Embryonic facial prominence (tissue), 1 donor: ENCODE data around the gene KRT23.

Source experiments
- DNase-seq: peaks from one replicate; pipeline ENCODE4 v3.0.0-alpha.2; 2016; ENCODE audit errors: extremely low spot score

The KRT23 gene, protein sequence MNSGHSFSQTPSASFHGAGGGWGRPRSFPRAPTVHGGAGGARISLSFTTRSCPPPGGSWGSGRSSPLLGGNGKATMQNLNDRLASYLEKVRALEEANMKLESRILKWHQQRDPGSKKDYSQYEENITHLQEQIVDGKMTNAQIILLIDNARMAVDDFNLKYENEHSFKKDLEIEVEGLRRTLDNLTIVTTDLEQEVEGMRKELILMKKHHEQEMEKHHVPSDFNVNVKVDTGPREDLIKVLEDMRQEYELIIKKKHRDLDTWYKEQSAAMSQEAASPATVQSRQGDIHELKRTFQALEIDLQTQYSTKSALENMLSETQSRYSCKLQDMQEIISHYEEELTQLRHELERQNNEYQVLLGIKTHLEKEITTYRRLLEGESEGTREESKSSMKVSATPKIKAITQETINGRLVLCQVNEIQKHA

GRCh38 chr17:40937384-40937819 lies at the start of gene KRT23:
Gene KRT23, minus strand, starts transcription at chr17:40937646. Its CDS starts 1,043 bp downstream, at chr17:40936603.
- no peak for DNase-seq

DNA sequence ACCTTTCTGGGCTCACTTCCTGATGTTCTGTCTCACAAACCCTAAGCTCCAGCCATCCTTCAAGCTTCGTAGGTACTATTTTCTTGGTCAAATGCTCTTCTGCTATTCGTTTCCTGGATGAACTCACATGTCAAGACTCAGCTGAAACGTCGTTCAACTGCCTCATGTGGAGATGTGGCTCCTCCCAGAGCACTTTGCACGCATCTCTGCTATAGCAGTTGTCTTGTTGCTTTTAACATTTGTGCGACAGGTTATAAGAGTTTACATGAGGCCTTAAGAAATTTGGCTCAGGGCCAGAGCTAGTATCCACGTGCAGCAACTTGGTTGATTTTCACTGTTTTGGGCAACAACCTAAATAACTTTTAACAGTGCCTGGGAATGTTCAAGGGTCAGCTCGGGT lies 49.5 kb upstream of the KRT23 start:
- DNase-seq, result no peak

DNA sequence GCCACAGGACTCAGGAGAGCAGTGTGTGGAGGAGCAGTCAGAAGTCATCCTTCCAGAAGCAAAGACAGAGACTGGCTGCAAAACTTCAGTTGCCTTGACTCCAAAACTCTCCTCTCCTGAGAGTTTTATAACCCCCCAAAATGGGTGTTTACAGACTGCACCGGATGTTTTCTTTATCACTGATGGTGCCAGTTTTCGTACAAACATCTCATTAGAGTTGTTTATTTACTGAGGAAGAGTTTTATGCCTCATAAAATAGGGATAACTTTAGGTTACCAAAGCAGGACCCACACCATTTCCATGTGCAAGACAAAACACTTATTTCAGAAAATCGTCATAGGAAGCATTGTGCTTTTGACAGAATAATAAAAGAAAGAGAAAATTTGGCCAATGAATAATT lies 46.8 kb upstream of the KRT23 start, which contains the start of gene KRT40:
TSS of gene KRT40 (minus strand) at position 101 of the 400 bp plus-strand sequence. CDS start at position 48, 53 bp downstream.
- DNase-seq, result no peak

GRCh38 chr17:40981115-40981514 lies 43.7 kb upstream of the KRT23 start:
- DNase-seq, result no peak

GRCh38 chr17:40980596-40980995 lies 43.1 kb upstream of the KRT23 start:
- DNase-seq, result no peak

- no peak for DNase-seq
Observed at GRCh38 chr17:40980117-40980516, 42.7 kb upstream of the KRT23 start.

GRCh38 chr17:40978575-40979151 lies 41.2 kb upstream of the KRT23 start:
- no peak for DNase-seq

DNA sequence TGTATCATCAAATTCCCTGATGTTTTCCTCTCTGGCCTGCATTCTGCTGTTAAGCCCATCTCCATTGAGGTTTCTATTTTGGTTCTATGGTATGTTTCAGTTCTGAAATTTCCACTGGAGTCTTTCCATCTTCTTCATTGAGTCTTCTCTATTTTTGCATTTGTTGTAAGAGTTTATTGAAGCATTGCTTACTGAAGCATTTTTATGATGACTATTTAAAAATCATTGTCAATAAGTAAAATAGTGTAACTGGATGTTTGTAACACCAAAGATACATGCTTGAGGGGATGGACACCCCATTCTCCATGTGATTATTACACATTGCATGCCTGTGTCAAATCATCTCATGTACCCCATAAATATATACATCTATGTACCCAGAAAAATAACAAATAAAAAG lies 38.1 kb upstream of the KRT23 start:
- DNase-seq, result no peak

- no peak for DNase-seq
Observed at GRCh38 chr17:40974366-40974765, 36.9 kb upstream of the KRT23 start.

- DNase-seq, result no peak
Observed at GRCh38 chr17:40967582-40967981, 30.1 kb upstream of the KRT23 start.

DNA sequence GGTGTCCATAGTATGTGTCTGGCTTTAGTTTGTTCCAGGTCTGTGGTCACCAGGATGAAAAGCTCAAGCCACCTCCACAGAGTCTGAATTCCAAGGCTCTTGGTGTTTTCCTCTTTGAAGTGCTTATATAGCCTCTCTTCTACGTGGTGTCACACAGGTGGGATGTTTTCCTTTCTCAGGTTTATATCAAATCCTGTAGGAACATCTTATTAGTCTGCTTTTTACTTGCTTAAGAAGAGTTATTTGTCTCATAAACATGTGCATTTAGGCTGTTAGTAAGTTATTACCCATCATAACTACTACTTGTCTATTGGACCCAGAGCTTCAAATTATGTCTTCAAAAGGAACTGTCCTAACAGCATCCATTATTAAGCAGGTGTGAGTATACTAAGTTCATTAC lies 29.4 kb upstream of the KRT23 start, which contains the start of gene KRT39:
TSS of gene KRT39 (minus strand) at position 101 of the 400 bp plus-strand sequence. CDS start at position 9, 92 bp downstream.
- no peak for DNase-seq

DNA sequence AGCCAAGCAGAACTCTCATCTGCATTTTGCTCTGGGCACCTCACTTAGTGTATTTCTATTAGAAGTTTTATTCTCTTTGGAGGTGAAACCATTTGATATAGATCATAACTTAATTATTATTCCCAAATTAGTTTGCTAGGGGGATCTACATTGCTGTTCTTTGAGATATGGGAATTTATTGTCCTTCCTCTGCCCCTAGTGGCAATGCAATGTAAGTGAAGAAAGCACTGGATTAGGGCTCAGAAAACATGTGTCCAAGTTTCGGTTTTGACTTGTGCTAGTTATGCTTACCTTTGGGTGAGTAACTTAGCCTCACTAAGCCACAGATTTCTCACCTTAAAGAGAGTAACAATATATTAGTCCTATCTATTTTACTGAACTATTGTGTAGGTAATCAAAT lies 26.4 kb upstream of the KRT23 start:
- no peak for DNase-seq

GRCh38 chr17:40962059-40962561 lies 24.7 kb upstream of the KRT23 start:
- no peak for DNase-seq

DNA sequence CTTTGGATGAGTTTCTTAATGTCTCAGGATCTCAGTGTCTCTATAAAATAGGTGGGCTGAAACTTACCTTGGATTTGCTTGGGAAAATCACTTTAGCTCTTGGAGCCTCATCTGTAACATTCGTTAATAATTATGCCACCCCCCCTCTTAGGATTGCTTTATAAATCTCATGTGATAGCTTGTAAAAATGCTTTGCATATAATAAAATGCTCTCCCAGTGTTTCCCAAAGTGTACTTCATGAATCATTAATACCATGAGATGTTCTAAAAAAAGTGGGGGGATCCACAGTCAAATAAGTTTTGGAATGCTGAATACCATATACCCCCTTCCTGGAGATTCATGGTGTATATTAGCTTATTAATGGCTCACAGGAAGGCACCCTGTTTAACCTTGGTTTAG lies 24.1 kb upstream of the KRT23 start:
- DNase-seq, result no peak

DNA sequence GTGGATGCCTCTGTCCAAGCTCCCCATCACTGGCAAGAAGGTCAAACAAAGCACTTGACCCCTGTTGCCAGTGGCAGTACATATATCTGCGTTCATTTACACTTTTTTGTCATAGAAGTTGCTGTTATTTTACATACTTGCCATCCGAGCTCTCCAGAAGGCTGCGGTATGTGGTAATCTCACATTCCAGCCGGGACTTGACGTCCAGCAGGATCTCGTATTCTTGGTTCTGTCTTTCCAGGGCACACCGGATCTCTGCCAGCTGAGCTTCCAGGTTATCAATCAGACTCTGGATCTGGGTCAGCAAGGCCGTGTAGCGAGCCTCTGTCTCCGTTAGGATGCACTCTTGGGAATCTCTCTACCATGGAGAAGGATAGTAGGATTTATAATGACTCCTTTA lies 22.7 kb upstream of the KRT23 start:
- no peak for DNase-seq

- DNase-seq, result no peak
Observed at GRCh38 chr17:40958086-40958953, 20.9 kb upstream of the KRT23 start.

DNA sequence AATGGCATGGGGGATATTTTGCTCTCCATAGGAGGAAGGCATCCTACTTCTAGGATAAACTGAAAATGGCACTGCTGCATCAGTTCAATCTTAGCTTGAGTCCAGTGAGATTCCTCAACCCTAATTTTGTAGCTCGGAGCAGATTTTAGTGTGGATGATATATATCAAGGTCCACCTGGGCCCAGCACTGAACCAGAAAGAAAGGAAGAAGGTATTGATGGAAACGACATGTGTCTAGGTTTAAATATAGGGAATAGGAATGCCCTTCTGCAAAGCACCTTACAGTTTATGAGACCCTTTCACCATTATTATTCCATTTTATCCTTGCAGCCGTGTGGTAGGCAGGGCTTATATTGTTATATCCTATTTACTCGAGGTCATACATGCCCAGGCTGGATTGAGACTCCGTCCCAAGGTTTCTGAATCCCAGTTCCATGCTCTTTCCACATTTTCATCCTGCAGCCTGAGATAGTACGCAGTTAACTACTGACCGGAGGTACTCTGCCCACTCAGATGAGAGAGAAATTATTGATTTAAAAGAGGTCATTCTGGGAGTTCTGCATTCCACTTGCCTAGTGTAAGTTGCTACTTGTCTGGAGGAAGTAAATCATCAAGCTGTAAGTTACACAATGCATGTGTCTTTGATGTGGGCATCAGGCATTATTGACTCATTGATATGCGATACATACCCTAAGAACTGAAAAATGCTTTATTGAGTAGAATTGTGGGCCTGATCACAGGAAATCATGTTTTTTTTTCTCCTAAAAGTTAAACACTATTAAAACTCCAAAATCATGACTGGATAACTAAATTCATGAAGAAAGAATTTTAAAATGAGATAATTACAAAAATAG lies 19.2 kb upstream of the KRT23 start:
- no peak for DNase-seq

GRCh38 chr17:40953881-40954280 lies 16.4 kb upstream of the KRT23 start:
- no peak for DNase-seq

GRCh38 chr17:40952661-40953060 lies 15.2 kb upstream of the KRT23 start:
- DNase-seq, result no peak

DNA sequence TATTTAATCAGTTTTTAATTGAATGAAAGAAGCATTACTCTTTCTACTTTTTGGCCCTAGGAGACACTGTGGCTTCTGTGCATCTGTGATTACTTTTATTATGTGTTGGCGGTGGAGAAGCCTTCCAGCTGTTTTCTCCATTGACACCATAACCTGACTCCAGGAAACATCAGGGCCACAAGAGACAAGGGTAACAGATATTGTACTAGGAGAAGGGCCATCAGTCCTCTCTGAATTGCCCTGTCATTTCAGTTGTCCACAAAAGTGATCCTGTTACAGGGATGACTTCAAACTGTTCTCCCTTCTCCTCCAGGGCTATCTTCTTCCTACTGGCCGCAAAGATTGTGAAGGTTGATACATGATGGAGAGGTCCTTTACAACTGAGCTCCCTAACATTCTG lies 14.7 kb upstream of the KRT23 start:
- DNase-seq, result no peak

- no peak for DNase-seq
Observed at GRCh38 chr17:40951011-40951622, 13.7 kb upstream of the KRT23 start.
